H1 (cell line): Measurements from ENCODE around the gene ZNF750. TPM values are rescaled to one million over a fixed set of nuclear protein-coding genes. Genes with fewer than 3 reads are reported as not detected.

Source experiments
- CBX8 ChIP-seq: fragments of 300-800, 300-1000 bp; sonication (generic); IDR thresholded peaks from 2 replicates; pipeline ENCODE4 v1.7.1; 2016; ENCODE audit warnings: low read depth, low read length, borderline replicate concordance
- KDM4A ChIP-seq: IDR thresholded peaks from one replicate; pipeline ENCODE4 v1.7.1; 2012; ENCODE audit warnings: low read depth, mild to moderate bottlenecking, moderate library complexity, low read length, inconsistent platforms; ENCODE audit not compliant: severe bottlenecking
- POLR2AphosphoS5 ChIP-seq: IDR thresholded peaks from 2 replicates; pipeline ENCODE4 v1.6.1; 2011; ENCODE audit warnings: low read depth, low read length
- RFX5 ChIP-seq: IDR thresholded peaks from 2 replicates; pipeline ENCODE4 v1.6.1; 2011; ENCODE audit warnings: low read depth, low read length, improper control_type of control experiment, borderline replicate concordance
- TCF12 ChIP-seq: IDR thresholded peaks from 2 replicates; pipeline ENCODE4 v1.6.1; 2011; ENCODE audit warnings: low read depth, mild to moderate bottlenecking, low read length
- TEAD4 ChIP-seq: IDR thresholded peaks from 2 replicates; pipeline ENCODE4 v1.6.1; 2012; ENCODE audit warnings: low read depth, low read length, inconsistent platforms, mixed read lengths
- USF2 ChIP-seq: IDR thresholded peaks from 2 replicates; pipeline ENCODE4 v1.6.1; 2011; ENCODE audit warnings: low read length, improper control_type of control experiment
- polyA plus RNA-seq, 7 experiments: library from polyadenylated mRNA; depleted of rRNA in 3 of 7; stranded (reverse) in 5 of 7; unstranded in 2 of 7; fragments of >200 nt in 5 of 7; fragments of 200-250 nt in 2 of 7; gene quantifications; 1 replicate in 5 of 7; 2 replicates in 1 of 7; 4 replicates in 1 of 7; pipeline versions ENCODE4 v1.2.1 to v1.2.3, GENCODE V29; 2011 to 2013; ENCODE audit warnings: missing spikeins in 2 of 7, mixed read lengths in 2 of 7
- total RNA-seq: library from RNA; stranded (reverse); fragmentation: NEBNext Ultra II Directional; extraction: Animal tissue kit (Norgen Biotek cat#: 25700); gene quantifications from 2 replicates; pipeline ENCODE4 v1.2.1, GENCODE V29; 2021

Gene ZNF750
- total and polyA plus RNA-seq, 2 of the 8 experiments (the other 6 are each of a cell fraction or from before 2014, with no cell fraction given) = not detected

GRCh38 chr17:82881900-82882714 is 42.3 kb upstream of the ZNF750 start (continued):
- no peak for TF ChIP-seq RFX5
- TF ChIP-seq KDM4A = no peak
- TF ChIP-seq TEAD4 = no peak
- no peak for TF ChIP-seq USF2
- TF ChIP-seq TCF12 = no peak
- TF ChIP-seq CBX8 = no peak
- no peak for TF ChIP-seq POLR2AphosphoS5
- TF ChIP-seq, all 59 proteins: peak for 0
